BJ (cell line): Measurements from ENCODE around the gene TNFRSF21. TPM values are rescaled to one million over a fixed set of nuclear protein-coding genes. Genes with fewer than 3 reads are reported as not detected.

Experiments
- CTCF ChIA-PET: fragments of 350-600 bp; formaldehyde crosslinking; extraction: SDS; loops from one replicate; lab custom pipeline; 2021; ENCODE audit warnings: antibody characterized with exemption, inconsistent platforms; lab: Yijun Ruan, JAX
- POLR2A ChIA-PET: fragments of 300-600 bp; sonication (Branson Sonifier 250); formaldehyde crosslinking; extraction: SDS; loops from one replicate; lab custom pipeline; 2021; ENCODE audit warnings: antibody characterized with exemption; lab: Charles Lee
- DNase-seq: peaks from one replicate; pipeline ENCODE4 v3.0.0-alpha.2; 2011; ENCODE audit warnings: low read depth
- H3K27me3 ChIP-seq: 2 replicates; pipeline ENCODE4 v1.6.0; 2011; ENCODE audit warnings: low read length; ENCODE audit not compliant: control insufficient read depth, insufficient read depth
- H3K36me3 ChIP-seq: 2 replicates; pipeline ENCODE4 v1.5.1; 2011; ENCODE audit warnings: low read length; ENCODE audit not compliant: control insufficient read depth, insufficient read depth
- H3K4me3 ChIP-seq: 2 replicates; pipeline ENCODE4 v1.5.1; 2011; ENCODE audit warnings: low read depth, mild to moderate bottlenecking, control low read depth, low read length
- CTCF ChIP-seq: IDR thresholded peaks from 2 replicates; pipeline ENCODE4 v1.5.1; 2011; ENCODE audit warnings: low read depth, mild to moderate bottlenecking, control low read depth, inconsistent platforms, low read length, moderate library complexity; ENCODE audit not compliant: insufficient read depth
- polyA plus RNA-seq: library from polyadenylated mRNA; depleted of rRNA; stranded (reverse); fragments of >200 nt; gene quantifications from 2 replicates; pipeline ENCODE4 v1.2.3, GENCODE V29; 2011

Gene TNFRSF21
- polyA plus RNA-seq, 1 experiment, result 3.6 TPM

GRCh38 chr6:47268572-47269187 is 41.0 kb downstream of the TNFRSF21 start:
- H3K4me3 ChIP-seq, result no peak overlapping the region
- H3K36me3 ChIP-seq, result no peaks in the 10 kb centered on the region
- ChIA-PET CTCF (interaction anchor here (0.6 kb wide), 1 partner anchor 10 kb away, joined by 3 read pairs; no protein-coding TSS in a partner anchor), POLR2A (no interaction called here)
- H3K27me3 ChIP-seq, result no peaks in the 10 kb centered on the region
- no peak for TF ChIP-seq CTCF
- DNase-seq, result no peak

DNA sequence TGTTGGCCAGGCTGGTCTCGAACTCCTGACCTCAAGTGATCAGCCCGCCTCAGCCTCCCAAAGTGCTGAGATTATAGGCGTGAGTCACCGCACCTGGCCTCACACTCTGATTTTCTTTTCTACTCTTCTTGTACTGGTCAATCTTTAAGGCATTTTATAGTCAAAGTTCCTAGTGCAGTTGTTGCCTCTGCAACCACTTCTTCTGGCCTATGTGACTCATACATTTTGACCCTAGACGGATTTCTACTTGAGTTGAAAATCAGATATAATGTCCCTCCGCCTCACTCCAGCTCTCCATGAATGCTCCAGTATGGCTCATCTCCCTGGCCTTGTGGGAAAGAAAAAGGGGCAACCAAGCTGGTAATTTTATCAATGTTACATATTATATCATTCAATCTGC is 42.4 kb downstream of the TNFRSF21 start:
- POLR2A ChIA-PET, result no interaction called here
- CTCF ChIA-PET, result no interaction called here
- no peak for TF ChIP-seq CTCF

GRCh38 chr6:47265971-47266370 is 43.7 kb downstream of the TNFRSF21 start:
- no peaks in the 10 kb centered on the region for H3K36me3 ChIP-seq
- ChIA-PET CTCF (interaction anchor here (0.6 kb wide), 1 partner anchor 1549 kb away, joined by 3 read pairs; no protein-coding TSS in a partner anchor), POLR2A (no interaction called here)
- no peak overlapping the region for H3K4me3 ChIP-seq
- no peaks in the 10 kb centered on the region for H3K27me3 ChIP-seq
- no peak for TF ChIP-seq CTCF
- no peak for DNase-seq

More for the DNA sequence above, 42.4 kb downstream of the TNFRSF21 start:
- Histone ChIP-seq H3K36me3 (no peaks in the 10 kb centered on the region), H3K4me3 (no peak overlapping the region), H3K27me3 (no peaks in the 10 kb centered on the region)
- no peak for DNase-seq

- no peak overlapping the region for H3K4me3 ChIP-seq
- POLR2A ChIA-PET, result no interaction called here
Observed at GRCh38 chr6:47264775-47265184, 44.9 kb downstream of the TNFRSF21 start.

DNA sequence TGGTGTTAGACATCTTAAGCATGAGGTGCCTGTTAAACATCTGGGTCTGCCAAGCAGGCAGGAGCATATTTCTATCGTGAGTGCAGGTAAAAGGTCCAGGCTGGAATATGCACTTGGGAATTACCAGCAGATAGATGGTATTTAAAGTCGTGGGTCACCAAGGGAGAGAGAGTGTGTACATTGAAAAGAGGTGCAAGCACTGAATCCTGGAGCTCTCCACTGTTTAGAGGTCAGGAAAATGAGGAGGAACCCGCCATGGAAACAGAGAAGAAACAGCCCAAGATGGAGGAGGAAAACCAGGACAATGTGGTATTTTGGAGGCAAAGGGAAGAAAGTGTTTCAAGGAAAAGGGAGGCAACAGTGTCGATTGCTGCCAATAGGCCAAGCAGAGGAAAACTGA is 46.4 kb downstream of the TNFRSF21 start:
- H3K4me3 ChIP-seq, result no peak overlapping the region
- no peaks in the 10 kb centered on the region for H3K36me3 ChIP-seq
- H3K27me3 ChIP-seq, result no peaks in the 10 kb centered on the region
- no peak for TF ChIP-seq CTCF
- DNase-seq, result no peak
- POLR2A ChIA-PET, result no interaction called here
- CTCF ChIA-PET, result interaction anchor here (0.6 to 0.9 kb wide), 2 partner anchors 14 to 508 kb away, joined by 3 to 4 read pairs; no protein-coding TSS in a partner anchor

More at GRCh38 chr6:47264775-47265184, 44.9 kb downstream of the TNFRSF21 start:
- Histone ChIP-seq H3K27me3 (no peaks in the 10 kb centered on the region), H3K36me3 (no peaks in the 10 kb centered on the region)
- DNase-seq, result no peak
- no peak for TF ChIP-seq CTCF
- CTCF ChIA-PET, result no interaction called here
